GM19455 (cell line): Measurements from ENCODE around the gene GALNT16.

Experiments
- ATAC-seq: cut with Tn5 transposase; IDR thresholded peaks from one replicate; pipeline ENCODE4 v1.9.1; 2021; ENCODE audit not compliant: unreplicated experiment

GALNT16 gene

GRCh38 chr14:69316449-69317101 is 56.6 kb downstream of the GALNT16 start:
- no peak for ATAC-seq

DNA sequence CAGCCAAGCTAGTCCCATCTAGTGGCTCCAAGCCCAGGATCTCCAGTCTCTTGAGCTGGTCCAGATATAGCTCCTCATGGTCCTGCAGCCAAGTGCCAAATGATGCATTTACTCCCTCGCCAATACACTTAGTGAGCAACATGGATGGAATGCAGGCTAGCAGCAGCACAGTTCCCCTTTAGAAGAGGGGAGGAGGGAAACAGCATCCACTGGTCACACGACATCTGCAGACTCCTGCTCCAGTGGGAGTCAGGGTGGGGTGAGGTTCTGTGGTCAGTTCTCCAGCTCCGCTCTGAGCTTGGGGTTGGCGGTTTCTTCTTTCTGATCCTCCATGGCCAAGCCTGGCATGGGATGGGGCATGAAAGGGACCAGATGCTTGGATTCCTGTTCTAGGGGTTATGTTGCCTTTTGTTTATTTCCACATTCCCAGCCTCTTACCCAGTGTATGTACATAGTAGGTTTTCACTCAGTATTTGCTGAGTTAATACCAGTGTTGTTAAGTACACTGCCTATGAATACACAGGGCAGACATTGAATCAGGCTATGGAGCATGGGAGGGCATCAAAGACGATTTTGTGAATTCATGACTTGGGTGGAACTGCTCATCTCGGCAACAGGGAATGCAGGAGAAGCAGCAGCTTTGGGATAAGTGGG is 57.3 kb downstream of the GALNT16 start:
- no peak for ATAC-seq

DNA sequence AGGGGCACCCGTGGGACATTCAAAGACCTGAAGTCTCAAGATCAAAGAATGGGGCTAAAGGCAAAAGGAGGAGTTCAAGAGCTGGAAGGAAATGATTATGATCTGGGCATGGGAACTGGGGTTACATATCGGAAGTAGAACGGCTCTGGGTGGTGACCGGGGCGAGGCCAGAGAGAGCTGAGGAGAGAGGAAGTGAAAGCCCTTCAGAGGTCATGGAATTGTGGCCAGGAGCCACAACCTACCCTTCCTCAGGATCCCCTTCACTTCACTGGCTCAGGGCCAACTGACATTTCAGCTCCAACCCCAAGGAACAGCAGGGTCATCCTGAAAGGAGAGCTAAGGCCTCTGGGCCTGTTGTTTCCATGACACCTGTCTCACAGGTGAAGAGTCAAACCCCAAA is 57.8 kb downstream of the GALNT16 start:
- ATAC-seq = no peak

GRCh38 chr14:69318241-69318640 is 58.3 kb downstream of the GALNT16 start:
- ATAC-seq = no peak

DNA sequence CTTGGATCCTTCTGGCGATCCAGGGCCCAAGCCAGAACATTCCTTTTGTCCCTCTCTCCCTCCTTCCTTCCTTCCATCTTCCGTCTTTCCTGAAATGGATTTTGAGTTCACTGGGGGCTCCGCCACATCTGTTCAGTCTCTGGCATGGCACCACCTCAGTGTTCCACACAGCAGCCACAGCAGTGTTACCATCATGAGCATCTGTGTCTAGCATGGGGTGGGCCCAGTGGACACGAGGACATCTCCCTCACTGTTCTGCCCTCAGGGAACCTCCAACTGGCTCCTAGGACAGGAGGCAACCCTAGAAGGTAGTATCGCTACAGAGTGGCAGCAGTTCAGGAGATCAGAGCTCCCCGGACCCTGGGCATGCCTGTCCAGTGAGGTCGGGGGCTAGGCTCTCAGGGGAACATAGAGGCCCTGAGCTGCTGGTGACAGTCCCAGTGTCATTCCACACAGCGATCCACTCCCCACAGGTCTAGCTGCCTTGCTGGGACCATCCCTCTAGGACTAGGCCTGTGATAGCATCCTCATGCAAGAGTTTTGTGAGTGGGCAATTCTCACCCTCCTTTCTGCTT is 59.0 kb downstream of the GALNT16 start:
- no peak for ATAC-seq

DNA sequence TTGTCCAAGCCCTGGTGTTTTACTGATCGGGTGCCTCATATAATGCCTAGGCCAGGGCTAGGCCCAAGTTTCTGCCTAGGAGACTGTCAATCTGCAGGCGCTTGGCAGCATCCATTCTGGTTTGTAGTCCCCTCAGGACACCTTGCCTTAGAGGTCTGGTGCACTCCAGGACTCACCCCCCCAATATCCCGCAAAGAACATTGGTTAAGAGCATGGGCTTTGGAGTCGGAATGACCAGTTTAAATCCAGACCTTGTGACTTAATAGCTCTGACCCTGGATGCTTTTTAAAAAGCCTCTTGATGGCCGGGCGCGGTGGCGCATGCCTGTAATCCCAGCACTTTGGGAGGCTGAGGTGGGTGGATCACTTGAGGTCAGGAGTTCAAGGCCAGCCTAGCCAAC is 60.0 kb downstream of the GALNT16 start:
- no peak for ATAC-seq

GRCh38 chr14:69320581-69321365 is 60.8 kb downstream of the GALNT16 start:
- ATAC-seq = no peak

GRCh38 chr14:69321601-69322330 is 61.8 kb downstream of the GALNT16 start:
- no peak for ATAC-seq

DNA sequence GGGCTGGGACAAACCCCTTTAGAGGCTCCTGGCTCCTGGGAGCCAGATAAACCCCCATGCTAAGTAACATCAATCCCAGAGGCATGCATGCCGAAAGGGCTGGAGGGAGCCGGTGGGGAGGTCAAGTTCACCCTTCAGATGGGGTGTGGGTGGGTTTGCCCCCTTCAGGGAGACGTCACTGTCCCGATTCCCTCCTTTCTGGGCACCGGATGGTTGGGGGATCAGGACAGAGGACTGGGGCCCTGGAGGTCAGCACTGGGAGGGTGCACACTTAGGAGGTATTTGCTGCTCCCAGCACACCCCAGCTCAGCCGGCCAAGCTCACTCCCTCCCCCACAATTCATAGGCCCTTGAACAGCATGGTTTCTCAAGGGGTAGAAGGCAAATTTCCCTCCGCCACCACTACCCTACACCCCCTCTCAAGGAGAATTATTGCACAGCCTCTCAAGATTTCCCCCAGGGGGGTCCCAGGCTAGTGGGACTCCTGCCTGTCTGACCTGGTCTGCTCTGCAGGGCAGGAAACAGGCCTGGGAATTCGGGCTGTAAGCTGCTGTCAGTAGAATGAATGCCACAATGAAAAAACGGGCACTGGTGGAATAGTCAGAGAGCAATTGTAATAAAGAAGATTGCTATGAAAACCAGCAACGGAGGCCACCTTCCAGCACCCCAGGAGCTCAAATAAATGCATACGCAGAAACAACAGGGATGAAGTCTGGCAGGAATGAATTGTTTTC is 63.5 kb downstream of the GALNT16 start:
- ATAC-seq = no peak

- ATAC-seq = no peak
Measured at GRCh38 chr14:69323999-69324282, 64.0 kb downstream of the GALNT16 start.

DNA sequence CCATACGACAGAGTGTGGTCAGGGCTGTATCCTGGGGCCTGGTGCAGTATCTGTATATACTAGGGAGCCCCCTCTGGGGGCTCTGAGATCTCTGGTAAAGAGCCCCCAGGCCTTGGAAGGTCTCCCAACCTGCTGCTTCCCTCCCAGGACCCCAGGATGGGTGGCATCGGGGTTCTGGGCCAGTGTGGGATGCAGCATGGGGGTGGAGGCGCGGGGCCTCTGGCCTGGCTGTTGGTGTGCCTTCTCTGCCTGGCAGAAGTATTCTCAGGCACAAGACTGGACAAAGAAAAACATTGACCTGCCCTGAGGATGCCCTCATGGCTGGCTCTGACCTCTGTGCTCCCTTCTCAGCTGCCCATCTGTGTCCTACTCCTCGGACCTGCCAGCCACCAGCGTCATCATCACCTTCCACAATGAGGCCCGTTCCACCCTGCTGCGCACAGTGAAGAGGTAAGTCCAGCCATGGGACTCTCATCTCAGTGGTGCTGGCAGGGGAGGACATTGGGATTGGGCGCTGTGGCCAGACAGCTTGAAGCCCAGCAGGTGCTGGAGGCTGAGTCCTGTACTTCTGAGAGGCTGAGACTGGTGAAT is 64.5 kb downstream of the GALNT16 start:
- no peak for ATAC-seq

DNA sequence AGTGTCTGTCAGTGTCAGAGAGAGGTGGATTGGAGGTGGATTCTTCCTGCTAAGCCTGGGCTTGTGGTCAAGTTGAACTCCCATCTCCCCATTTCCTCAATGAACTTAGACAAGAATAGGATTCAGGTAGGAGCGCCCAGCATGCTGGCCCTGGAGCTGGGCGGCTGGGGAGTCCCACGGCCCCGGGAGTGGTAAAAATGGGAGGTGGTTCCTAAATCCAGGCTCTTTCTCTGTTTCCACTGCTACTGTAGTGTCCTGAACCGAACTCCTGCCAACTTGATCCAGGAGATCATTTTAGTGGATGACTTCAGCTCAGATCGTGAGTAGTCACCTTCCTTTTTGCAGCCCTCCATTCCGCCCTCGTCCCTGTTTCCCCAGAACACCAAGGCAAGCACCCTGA is 65.1 kb downstream of the GALNT16 start:
- ATAC-seq = no peak

- no peak for ATAC-seq
Measured at GRCh38 chr14:69325646-69326265, 65.8 kb downstream of the GALNT16 start.

DNA sequence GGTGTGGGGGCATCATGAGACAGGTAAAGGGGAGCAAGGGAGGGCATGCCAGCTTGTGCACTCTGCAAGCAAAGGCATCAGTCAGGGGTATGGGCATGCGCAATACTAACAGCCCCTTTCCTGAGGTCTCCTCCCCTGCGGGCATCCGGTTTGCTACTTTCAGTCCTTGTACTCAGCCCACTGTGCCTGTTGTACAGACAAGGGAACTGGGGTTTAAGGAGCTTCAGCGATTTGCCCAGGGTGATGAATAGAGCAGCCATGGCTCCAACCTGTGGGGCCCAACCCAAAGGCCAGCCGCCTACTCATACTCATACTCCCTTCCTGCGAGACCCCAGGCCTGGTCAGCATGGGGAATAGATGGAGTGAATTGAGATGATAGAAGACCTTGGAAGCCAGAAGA is 66.7 kb downstream of the GALNT16 start:
- no peak for ATAC-seq

DNA sequence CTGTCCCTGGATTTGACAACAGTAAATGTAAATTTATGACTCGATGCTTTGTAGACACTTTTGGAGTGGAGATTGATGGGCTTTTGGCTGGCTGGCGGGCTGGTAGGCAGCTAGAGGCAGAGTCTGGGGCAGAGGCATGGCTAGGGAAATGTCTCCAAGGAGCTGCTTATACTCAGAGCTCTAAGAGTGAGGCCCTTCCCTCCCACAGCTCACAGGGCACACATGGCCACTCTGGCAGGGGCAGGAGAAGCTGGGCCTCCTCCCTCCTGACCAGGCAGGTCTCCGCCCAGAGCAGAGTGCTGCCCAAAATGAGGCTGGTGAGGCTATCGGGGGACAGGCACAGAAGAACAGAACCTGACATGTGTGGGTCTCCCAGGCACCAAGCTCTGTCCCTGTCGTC is 67.5 kb downstream of the GALNT16 start:
- ATAC-seq = no peak

GRCh38 chr14:69328317-69328716 is 68.4 kb downstream of the GALNT16 start:
- ATAC-seq = no peak

DNA sequence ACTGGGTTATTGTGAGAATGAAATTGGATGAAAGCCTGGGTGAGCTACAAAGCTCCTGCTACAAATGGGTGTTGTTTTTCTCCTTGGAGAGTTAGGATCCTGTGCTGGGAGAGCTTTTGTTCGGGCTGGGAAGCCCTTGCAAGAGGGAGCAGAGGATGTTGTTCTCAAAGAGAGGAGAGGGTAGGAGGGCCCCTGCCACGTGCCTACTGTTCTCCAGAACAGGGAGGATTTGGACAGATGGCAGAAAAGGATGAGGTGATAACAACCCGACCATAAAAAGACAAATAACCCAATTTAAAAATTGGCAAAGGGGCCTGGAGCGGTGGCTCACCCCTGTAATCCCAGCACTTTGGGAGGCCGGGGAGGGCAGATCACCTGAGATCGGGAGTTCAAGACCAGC is 68.8 kb downstream of the GALNT16 start:
- no peak for ATAC-seq

DNA sequence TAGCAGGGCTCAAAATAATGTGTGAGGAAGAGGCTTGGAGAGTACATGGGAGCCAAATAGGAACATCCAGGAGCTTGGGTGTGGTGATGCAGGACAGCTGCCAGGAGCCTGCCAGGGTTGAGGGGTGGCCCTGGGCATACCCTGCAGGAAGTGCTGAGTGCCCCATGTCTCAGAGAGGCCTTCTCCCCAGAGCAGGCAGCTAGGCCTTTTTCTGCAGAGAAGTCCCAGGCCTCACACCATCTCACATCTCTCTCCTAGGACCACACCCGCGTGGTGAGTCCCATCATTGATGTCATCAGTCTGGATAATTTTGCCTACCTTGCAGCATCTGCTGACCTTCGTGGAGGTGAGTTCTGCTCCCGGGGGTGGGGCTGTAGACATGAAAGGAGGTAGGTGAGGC is 71.2 kb downstream of the GALNT16 start:
- ATAC-seq = no peak

- no peak for ATAC-seq
Measured at GRCh38 chr14:69332782-69333395, 72.9 kb downstream of the GALNT16 start.
